Liver (tissue), 9 donors: Measurements from ENCODE around the gene AGAP2. TPM values are rescaled to one million over a fixed set of nuclear protein-coding genes. Genes with fewer than 3 reads are reported as not detected.

Source experiments
- DNase-seq: peaks from one replicate; pipeline ENCODE4 v3.0.0-alpha.2; 2017; ENCODE audit warnings: low spot score
- H3K27ac ChIP-seq, 2 donors: one replicate each; pipeline ENCODE4 v1.7.0; 2013; ENCODE audit warnings: inconsistent platforms in 2 of 2, low read length in 2 of 2, control low read depth in 1 of 2, low read depth in 1 of 2, mild to moderate bottlenecking in 1 of 2
- H3K27me3 ChIP-seq, 4 donors: one replicate each; pipeline versions ENCODE4 v1.6.1 to v1.7.0; 2013; ENCODE audit warnings: low read length in 3 of 4, inconsistent platforms in 1 of 4, mild to moderate bottlenecking in 1 of 4, moderate library complexity in 1 of 4; ENCODE audit not compliant: control insufficient read depth in 4 of 4, insufficient read depth in 4 of 4
- H3K36me3 ChIP-seq, 4 donors: one replicate each; pipeline versions ENCODE4 v1.6.1 to v1.7.0; 2013; ENCODE audit warnings: low read length in 3 of 4, mild to moderate bottlenecking in 3 of 4, low read depth in 1 of 4, moderate library complexity in 1 of 4; ENCODE audit not compliant: control insufficient read depth in 4 of 4, insufficient read depth in 3 of 4
- H3K4me1 ChIP-seq, 4 donors: one replicate each; pipeline versions ENCODE4 v1.6.1 to v1.7.0; 2013; ENCODE audit warnings: low read length in 3 of 4, mild to moderate bottlenecking in 3 of 4, moderate library complexity in 1 of 4; ENCODE audit not compliant: control insufficient read depth in 4 of 4, insufficient read depth in 4 of 4
- H3K4me3 ChIP-seq, 3 donors: one replicate each; pipeline versions ENCODE4 v1.6.1 to v1.7.0; 2013; ENCODE audit warnings: low read length in 3 of 3, control low read depth in 1 of 3, low read depth in 1 of 3, mild to moderate bottlenecking in 1 of 3
- H3K9ac ChIP-seq, 2 donors: one replicate each; pipeline ENCODE4 v1.7.0; 2013; ENCODE audit warnings: low read length in 2 of 2, mild to moderate bottlenecking in 2 of 2, moderate library complexity in 2 of 2, control low read depth in 1 of 2, low read depth in 1 of 2
- H3K9me3 ChIP-seq, 4 donors: one replicate each; pipeline versions ENCODE4 v1.6.1 to v1.7.0; 2013; ENCODE audit warnings: low read length in 3 of 4; ENCODE audit not compliant: control insufficient read depth in 4 of 4
- EGR1 ChIP-seq, 2 donors: IDR thresholded peaks; 2 replicates each; pipeline ENCODE4 v1.6.1; 2016 to 2018; ENCODE audit warnings: antibody characterized with exemption in 2 of 2, low read depth in 2 of 2
- FOXA1 ChIP-seq: IDR thresholded peaks from 2 replicates; pipeline ENCODE4 v1.6.1; 2016; ENCODE audit warnings: antibody characterized with exemption
- FOXA2 ChIP-seq: IDR thresholded peaks from 2 replicates; pipeline ENCODE4 v1.6.1; 2016; ENCODE audit warnings: antibody characterized with exemption
- GABPA ChIP-seq, 2 donors: IDR thresholded peaks in 1 of 2; conservative IDR thresholded peaks in 1 of 2; 2 replicates each; pipeline ENCODE4 v1.6.1; 2016; ENCODE audit warnings: antibody characterized with exemption in 2 of 2, mild to moderate bottlenecking in 1 of 2, moderate library complexity in 1 of 2
- HNF4A ChIP-seq, 2 donors: conservative IDR thresholded peaks; 2 replicates each; pipeline ENCODE4 v1.6.1; 2016; ENCODE audit warnings: antibody characterized with exemption in 2 of 2, mild to moderate bottlenecking in 2 of 2
- HNF4G ChIP-seq: IDR thresholded peaks from 2 replicates; pipeline ENCODE4 v1.6.1; 2016; ENCODE audit warnings: antibody characterized with exemption
- JUND ChIP-seq, 2 donors: IDR thresholded peaks; 2 replicates each; pipeline ENCODE4 v1.6.1; 2016; ENCODE audit warnings: antibody characterized with exemption in 2 of 2
- MAX ChIP-seq: IDR thresholded peaks from 2 replicates; pipeline ENCODE4 v1.6.1; 2016; ENCODE audit warnings: antibody characterized with exemption
- RAD21 ChIP-seq, 2 donors: IDR thresholded peaks; 2 replicates each; pipeline ENCODE4 v1.6.1; 2016; ENCODE audit warnings: antibody characterized with exemption in 2 of 2, mild to moderate bottlenecking in 2 of 2
- REST ChIP-seq: IDR thresholded peaks from 2 replicates; pipeline ENCODE4 v1.6.1; 2016; ENCODE audit warnings: antibody characterized with exemption, mild to moderate bottlenecking
- SP1 ChIP-seq: IDR thresholded peaks from 2 replicates; pipeline ENCODE4 v1.6.1; 2018; ENCODE audit warnings: antibody characterized with exemption, mild to moderate bottlenecking
- TAF1 ChIP-seq: conservative IDR thresholded peaks from 2 replicates; pipeline ENCODE4 v1.6.1; 2016; ENCODE audit warnings: antibody characterized with exemption, mild to moderate bottlenecking
- YY1 ChIP-seq: IDR thresholded peaks from 2 replicates; pipeline ENCODE4 v1.6.1; 2016; ENCODE audit warnings: antibody characterized with exemption, mild to moderate bottlenecking
- ZBTB33 ChIP-seq: IDR thresholded peaks from 2 replicates; pipeline ENCODE4 v1.6.1; 2016; ENCODE audit warnings: antibody characterized with exemption
- WGBS: extraction: QIAGEN DNeasy Blood & Tissue Kit; methylation state at CpG from one replicate; pipeline ENCODE4 v1.1.7; 2013; 5-methylcytosine and 5-hydroxymethylcytosine counted together
- polyA plus RNA-seq, 2 donors: library from polyadenylated mRNA; stranded (reverse) in 1 of 2; unstranded in 1 of 2; fragments of 200-250 nt in 1 of 2; fragments of >200 nt in 1 of 2; fragmentation: Nextera tagmentation in 1 of 2; extraction: Ambion mirVana in 1 of 2; gene quantifications; one replicate each; pipeline versions ENCODE4 v1.2.1 to v1.2.3, GENCODE V29; 2013 to 2015
- total RNA-seq, 2 donors: library from RNA; depleted of rRNA; stranded (reverse); fragments of >200 nt; gene quantifications; one replicate each; pipeline ENCODE4 v1.2.3, GENCODE V29; 2014
- donor health status: healthy.
- donor health status: healthy.
- donor health status: healthy.
- donor health status: healthy.
- donor health status: healthy.

AGAP2 gene
- total and polyA plus RNA-seq, 4 donors: 0.18 to 1.7 (median 0.64) TPM

GRCh38 chr12:57695770-57696432 is 42.6 kb downstream of the AGAP2 start:
- H3K4me3 ChIP-seq: no peak overlapping the region
- H3K9ac ChIP-seq: no peak overlapping the region
- no peaks in the 10 kb centered on the region for H3K27me3 ChIP-seq
- peaks cover 5 to 20% (median 15%) of the 10 kb centered on the region in 4 donors for H3K4me1 ChIP-seq
- H3K36me3 ChIP-seq: peaks cover 6 to 21% (median 17%) of the 10 kb centered on the region in 4 donors
- TF ChIP-seq EGR1 (IDR thresholded peaks at IDR 0.05; ENCODE audit: low read depth in 2 of 2) (no peak), YY1 (no peak), SP1 (no peak), GABPA (IDR thresholded peaks at IDR 0.05 in 1 of 2, conservative IDR thresholded peaks at IDR 0.05 in 1 of 2) (no peak), RAD21 (IDR thresholded peaks at IDR 0.05) (no peak), HNF4A (conservative IDR thresholded peaks at IDR 0.05) (no peak), TAF1 (no peak), HNF4G (no peak), JUND (IDR thresholded peaks at IDR 0.05) (no peak), FOXA2 (no peak), MAX (no peak)
- 88% methylated on average over 11 of the region's 11 CpGs for WGBS
- no peak overlapping the region for H3K27ac ChIP-seq
- no peaks in the 10 kb centered on the region for H3K9me3 ChIP-seq
- DNase-seq: no peak

GRCh38 chr12:57694459-57695019 is 44.0 kb downstream of the AGAP2 start:
- Histone ChIP-seq H3K9me3 (no peaks in the 10 kb centered on the region), H3K36me3 (peaks cover 6 to 21% (median 15%) of the 10 kb centered on the region in 4 donors), H3K27ac (peak overlapping the region; percentile 29 to 51), H3K4me1 (peaks cover 5 to 20% (median 15%) of the 10 kb centered on the region in 4 donors), H3K27me3 (no peaks in the 10 kb centered on the region), H3K4me3 (peak overlapping the region; percentile 59 to 89 (median 85)), H3K9ac (peak overlapping the region; percentile 40 to 64)
- no peak for DNase-seq
- WGBS: 2% methylated on average over 15 of the region's 15 CpGs
- TF ChIP-seq SP1 (no peak), EGR1 (IDR thresholded peaks at IDR 0.05; ENCODE audit: low read depth in 2 of 2) (no peak), YY1 (no peak), JUND (IDR thresholded peaks at IDR 0.05) (no peak), ZBTB33 (no peak), TAF1 (no peak), RAD21 (IDR thresholded peaks at IDR 0.05) (no peak), REST (no peak), FOXA1 (no peak), HNF4G (no peak), MAX (no peak), GABPA (IDR thresholded peaks at IDR 0.05 in 1 of 2, conservative IDR thresholded peaks at IDR 0.05 in 1 of 2) (no peak)
